Upper lobe of left lung (tissue), 4 donors: ENCODE data around the gene SELENON.

Experiments used
- POLR2A ChIP-seq, 4 donors: fragments of 450-650 bp; IDR thresholded peaks; one replicate each; pipeline ENCODE4 v1.5.1; 2016 to 2017; ENCODE audit warnings: antibody characterized with exemption in 4 of 4, mild to moderate bottlenecking in 2 of 4
- TF ChIP-seq, protein P1 (sequence below), 6 experiments: fragments of 450-650 bp in 4 of 6; fragments of 200-600 bp in 2 of 6; sonication (generic) in 2 of 6; IDR thresholded peaks; one replicate each; pipeline ENCODE4 v1.5.1; 2016 to 2019; ENCODE audit warnings: antibody characterized with exemption in 6 of 6

- TF ChIP-seq, protein P1, sequence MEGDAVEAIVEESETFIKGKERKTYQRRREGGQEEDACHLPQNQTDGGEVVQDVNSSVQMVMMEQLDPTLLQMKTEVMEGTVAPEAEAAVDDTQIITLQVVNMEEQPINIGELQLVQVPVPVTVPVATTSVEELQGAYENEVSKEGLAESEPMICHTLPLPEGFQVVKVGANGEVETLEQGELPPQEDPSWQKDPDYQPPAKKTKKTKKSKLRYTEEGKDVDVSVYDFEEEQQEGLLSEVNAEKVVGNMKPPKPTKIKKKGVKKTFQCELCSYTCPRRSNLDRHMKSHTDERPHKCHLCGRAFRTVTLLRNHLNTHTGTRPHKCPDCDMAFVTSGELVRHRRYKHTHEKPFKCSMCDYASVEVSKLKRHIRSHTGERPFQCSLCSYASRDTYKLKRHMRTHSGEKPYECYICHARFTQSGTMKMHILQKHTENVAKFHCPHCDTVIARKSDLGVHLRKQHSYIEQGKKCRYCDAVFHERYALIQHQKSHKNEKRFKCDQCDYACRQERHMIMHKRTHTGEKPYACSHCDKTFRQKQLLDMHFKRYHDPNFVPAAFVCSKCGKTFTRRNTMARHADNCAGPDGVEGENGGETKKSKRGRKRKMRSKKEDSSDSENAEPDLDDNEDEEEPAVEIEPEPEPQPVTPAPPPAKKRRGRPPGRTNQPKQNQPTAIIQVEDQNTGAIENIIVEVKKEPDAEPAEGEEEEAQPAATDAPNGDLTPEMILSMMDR (IDR thresholded peaks at IDR 0.05), result no peak
- no peak for TF ChIP-seq POLR2A (IDR thresholded peaks at IDR 0.05)
These were observed 26.4 kb upstream of the SELENON start for GRCh38 chr1:25773441-25774125.
